GM18873 (cell line): ENCODE measurements around the gene CELSR1.

Source experiments
- ATAC-seq: cut with Tn5 transposase; IDR thresholded peaks from one replicate; pipeline ENCODE4 v1.9.1; 2021; ENCODE audit warnings: mild to moderate bottlenecking, moderate library complexity, moderate number of reproducible peaks; ENCODE audit not compliant: unreplicated experiment, low FRiP score

Gene CELSR1

GRCh38 chr22:46357711-46358520 is 179.5 kb downstream of the CELSR1 start:
- ATAC-seq: no peak

GRCh38 chr22:46356496-46357480 is 180.6 kb downstream of the CELSR1 start:
- no peak for ATAC-seq

- ATAC-seq: no peak
Observed at GRCh38 chr22:46355996-46356471, 181.4 kb downstream of the CELSR1 start.

- ATAC-seq: no peak
Observed at GRCh38 chr22:46355369-46355995, 181.9 kb downstream of the CELSR1 start.

GRCh38 chr22:46354993-46355305 is 182.5 kb downstream of the CELSR1 start:
- no peak for ATAC-seq

GRCh38 chr22:46354176-46354992 is 183.0 kb downstream of the CELSR1 start:
- ATAC-seq: no peak

- ATAC-seq: no peak
Observed at GRCh38 chr22:46353483-46354105, 183.8 kb downstream of the CELSR1 start.

GRCh38 chr22:46352691-46353386 is 184.6 kb downstream of the CELSR1 start:
- ATAC-seq: no peak

- ATAC-seq: no peak
Observed at GRCh38 chr22:46352276-46352675, 185.1 kb downstream of the CELSR1 start.

GRCh38 chr22:46351767-46352166 is 185.7 kb downstream of the CELSR1 start:
- no peak for ATAC-seq

- no peak for ATAC-seq
Observed at GRCh38 chr22:46351131-46351735, 186.2 kb downstream of the CELSR1 start.

- no peak for ATAC-seq
Observed at GRCh38 chr22:46350646-46351045, 186.8 kb downstream of the CELSR1 start.

GRCh38 chr22:46350121-46350520 is 187.3 kb downstream of the CELSR1 start:
- ATAC-seq: no peak

GRCh38 chr22:46349681-46350080 is 187.7 kb downstream of the CELSR1 start:
- no peak for ATAC-seq

- no peak for ATAC-seq
Observed at GRCh38 chr22:46349238-46349637, 188.2 kb downstream of the CELSR1 start.

- ATAC-seq: no peak
Observed at GRCh38 chr22:46348099-46348695, 189.2 kb downstream of the CELSR1 start.

- no peak for ATAC-seq
Observed at GRCh38 chr22:46347646-46348045, 189.8 kb downstream of the CELSR1 start.
